SH-SY5Y (cell line): ENCODE measurements around the gene TPST2.

ENCODE experiments used
- GATA2 ChIP-seq: IDR thresholded peaks from 2 replicates; pipeline ENCODE4 v1.6.1; 2011; ENCODE audit warnings: mild to moderate bottlenecking, low read depth, low read length
- GATA3 ChIP-seq: IDR thresholded peaks from 2 replicates; pipeline ENCODE4 v1.6.1; 2011; ENCODE audit warnings: low read depth, mild to moderate bottlenecking, low read length, moderate library complexity

Gene TPST2

GRCh38 chr22:26579331-26579886 is 10.5 kb downstream of the TPST2 start:
- TF ChIP-seq GATA3: no peak
- TF ChIP-seq GATA2: no peak

GRCh38 chr22:26577081-26577480 is 12.9 kb downstream of the TPST2 start:
- TF ChIP-seq GATA2: no peak
- TF ChIP-seq GATA3: no peak

GRCh38 chr22:26576026-26576680 is 13.8 kb downstream of the TPST2 start:
- TF ChIP-seq GATA2: no peak
- TF ChIP-seq GATA3: no peak

GRCh38 chr22:26574001-26574723 is 15.8 kb downstream of the TPST2 start:
- TF ChIP-seq GATA2 (no peak), GATA3 (no peak)

- TF ChIP-seq GATA3 (no peak), GATA2 (no peak)
These were observed 16.8 kb downstream of the TPST2 start for GRCh38 chr22:26573026-26573662.

- TF ChIP-seq GATA2 (no peak), GATA3 (no peak)
These were observed 18.9 kb downstream of the TPST2 start for GRCh38 chr22:26570864-26571525.

GRCh38 chr22:26570115-26570514 is 19.8 kb downstream of the TPST2 start:
- TF ChIP-seq GATA3 (no peak), GATA2 (no peak)

- no peak for TF ChIP-seq GATA2
- TF ChIP-seq GATA3: no peak
These were observed 21.7 kb downstream of the TPST2 start for GRCh38 chr22:26568207-26568706.

- no peak for TF ChIP-seq GATA3
- no peak for TF ChIP-seq GATA2
These were observed 22.3 kb downstream of the TPST2 start for GRCh38 chr22:26567610-26568009.

- TF ChIP-seq GATA3 (no peak), GATA2 (no peak)
These were observed 22.9 kb downstream of the TPST2 start for GRCh38 chr22:26566994-26567393.

GRCh38 chr22:26565889-26566288 is 24.0 kb downstream of the TPST2 start:
- TF ChIP-seq GATA3 (no peak), GATA2 (no peak)

- TF ChIP-seq GATA3 (no peak), GATA2 (no peak)
These were observed 24.8 kb downstream of the TPST2 start for GRCh38 chr22:26565181-26565580.

GRCh38 chr22:26564672-26565071 is 25.3 kb downstream of the TPST2 start:
- TF ChIP-seq GATA2: no peak
- TF ChIP-seq GATA3: no peak

GRCh38 chr22:26564181-26564580 is 25.8 kb downstream of the TPST2 start:
- TF ChIP-seq GATA2 (no peak), GATA3 (no peak)
